Breast epithelium (tissue), 4 donors: ENCODE results near the gene GBF1. TPM values are rescaled to one million over a fixed set of nuclear protein-coding genes. Genes with fewer than 3 reads are reported as not detected.

Source experiments
- DNase-seq, 2 donors: peaks; one replicate each; pipeline ENCODE4 v3.0.0-alpha.2; 2019; ENCODE audit warnings: low spot score in 2 of 2
- H3K27ac ChIP-seq, 2 donors: fragments of 200-600 bp; sonication (generic) in 1 of 2; one replicate each; pipeline ENCODE4 v1.5.1; 2016 to 2019; ENCODE audit warnings: mild to moderate bottlenecking in 1 of 2
- H3K27me3 ChIP-seq, 2 donors: fragments of 200-600 bp; sonication (generic) in 1 of 2; one replicate each; pipeline versions ENCODE4 v1.5.1 to v1.6.0; 2017 to 2019; ENCODE audit warnings: control low read depth in 1 of 2, mild to moderate bottlenecking in 1 of 2
- H3K36me3 ChIP-seq: fragments of 200-600 bp; one replicate; pipeline ENCODE4 v1.5.1; 2019
- H3K4me1 ChIP-seq, 2 donors: fragments of 200-600 bp; sonication (generic); one replicate each; pipeline ENCODE4 v1.5.1; 2016 to 2019; ENCODE audit warnings: control low read depth in 1 of 2
- H3K4me3 ChIP-seq, 3 donors: fragments of 200-600 bp; sonication (generic); 1 replicate in 2 of 3; 2 replicates in 1 of 3; pipeline ENCODE4 v1.5.1; 2016 to 2019; ENCODE audit warnings: mild to moderate bottlenecking in 3 of 3, moderate library complexity in 2 of 3
- H3K9me3 ChIP-seq, 2 donors: fragments of 200-600 bp; sonication (generic) in 1 of 2; one replicate each; pipeline ENCODE4 v1.5.1; 2016 to 2019; ENCODE audit warnings: control low read depth in 1 of 2
- CTCF ChIP-seq, 3 donors: fragments of 450-650 bp; IDR thresholded peaks; one replicate each; pipeline ENCODE4 v1.5.1; 2016 to 2017; ENCODE audit warnings: antibody characterized with exemption in 3 of 3, mild to moderate bottlenecking in 3 of 3, moderate library complexity in 3 of 3
- POLR2A ChIP-seq: fragments of 450-650 bp; IDR thresholded peaks from one replicate; pipeline ENCODE4 v1.6.1; 2016; ENCODE audit warnings: antibody characterized with exemption, mild to moderate bottlenecking, moderate library complexity
- POLR2AphosphoS5 ChIP-seq, 3 donors: sonication (generic); formaldehyde crosslinking; IDR thresholded peaks; one replicate each; pipeline ENCODE4 v1.6.1; 2017; ENCODE audit warnings: antibody characterized with exemption in 3 of 3
- intact Hi-C: fragments of 100-400 bp; cut with DNase I; formaldehyde crosslinking; loops from one replicate; pipeline ENCODE4 v1.15.1; 2023; ENCODE audit warnings: low total_unique reads
- total RNA-seq, 3 donors: library from RNA; depleted of rRNA; stranded (reverse); fragments of >200 nt; gene quantifications; one replicate each; pipeline ENCODE4 v1.1.0, GENCODE V29; 2016

The GBF1 gene
- total RNA-seq, 3 donors from 2014 or later = 25.8 to 32.1 (median 25.9) TPM

GRCh38 chr10:102403115-102403514 is 157.8 kb downstream of the GBF1 start:
- TF ChIP-seq POLR2A (no peak), POLR2AphosphoS5 (IDR thresholded peaks at IDR 0.05) (no peak), CTCF (IDR thresholded peaks at IDR 0.05) (no peak)
- DNase-seq = no peak
- intact Hi-C loops = loop anchor here (10.0 kb wide), 1 partner anchor 248 kb away; the partner anchor contains the start of gene NOLC1
- peaks cover 0 to 9% of the 10 kb centered on the region in 2 donors for H3K27me3 ChIP-seq
- H3K36me3 ChIP-seq = no peaks in the 10 kb centered on the region
- no peak overlapping the region for H3K4me3 ChIP-seq
- peaks cover 0 to 4% of the 10 kb centered on the region in 2 donors for H3K4me1 ChIP-seq
- no peak overlapping the region for H3K27ac ChIP-seq
- H3K9me3 ChIP-seq = no peaks in the 10 kb centered on the region

GRCh38 chr10:102404361-102405107 is 159.2 kb downstream of the GBF1 start:
- H3K4me3 ChIP-seq = no peak overlapping the region
- TF ChIP-seq CTCF (IDR thresholded peaks at IDR 0.05) (no peak), POLR2AphosphoS5 (IDR thresholded peaks at IDR 0.05) (no peak), POLR2A (no peak)
- DNase-seq = no peak
- H3K36me3 ChIP-seq = no peaks in the 10 kb centered on the region
- H3K4me1 ChIP-seq = peaks cover 0 to 4% of the 10 kb centered on the region in 2 donors
- peaks cover 2 to 19% of the 10 kb centered on the region in 2 donors for H3K27me3 ChIP-seq
- intact Hi-C loops = loop anchor here (10.0 kb wide), 1 partner anchor 250 kb away; the partner anchor contains the start of gene NOLC1
- no peak overlapping the region for H3K27ac ChIP-seq
- H3K9me3 ChIP-seq = no peaks in the 10 kb centered on the region

- intact Hi-C loops = loop anchor here (10.0 kb wide), 1 partner anchor 250 kb away; the partner anchor contains the start of gene NOLC1
- H3K27me3 ChIP-seq = peaks cover 2 to 25% of the 10 kb centered on the region in 2 donors
- no peaks in the 10 kb centered on the region for H3K36me3 ChIP-seq
- H3K4me3 ChIP-seq = no peak overlapping the region
- H3K9me3 ChIP-seq = no peaks in the 10 kb centered on the region
- TF ChIP-seq POLR2A = no peak
- no peak for TF ChIP-seq CTCF (IDR thresholded peaks at IDR 0.05)
- no peak for TF ChIP-seq POLR2AphosphoS5 (IDR thresholded peaks at IDR 0.05)
- no peaks in the 10 kb centered on the region for H3K4me1 ChIP-seq
- no peak overlapping the region for H3K27ac ChIP-seq
- no peak for DNase-seq
Observed at GRCh38 chr10:102405108-102405571, 159.8 kb downstream of the GBF1 start.

- Histone ChIP-seq H3K4me3 (no peak overlapping the region), H3K9me3 (no peaks in the 10 kb centered on the region), H3K4me1 (no peaks in the 10 kb centered on the region), H3K27me3 (peaks cover 2 to 30% of the 10 kb centered on the region in 2 donors), H3K27ac (no peak overlapping the region), H3K36me3 (no peaks in the 10 kb centered on the region)
- intact Hi-C loops = loop anchor here (10.0 kb wide), 1 partner anchor 251 kb away; the partner anchor contains the start of gene NOLC1
- DNase-seq = no peak
- TF ChIP-seq POLR2AphosphoS5 (IDR thresholded peaks at IDR 0.05) (no peak), POLR2A (no peak), CTCF (IDR thresholded peaks at IDR 0.05) (no peak)
Observed at GRCh38 chr10:102405632-102406031, 160.3 kb downstream of the GBF1 start.

- Histone ChIP-seq H3K36me3 (no peaks in the 10 kb centered on the region), H3K27ac (no peak overlapping the region), H3K4me1 (no peaks in the 10 kb centered on the region), H3K4me3 (no peak overlapping the region), H3K9me3 (no peaks in the 10 kb centered on the region), H3K27me3 (peaks cover 2 to 41% of the 10 kb centered on the region in 2 donors)
- no peak for DNase-seq
- intact Hi-C loops = loop anchor here (10.0 kb wide), 1 partner anchor 252 kb away; the partner anchor contains the start of gene NOLC1
- TF ChIP-seq CTCF (IDR thresholded peaks at IDR 0.05) = no peak
- TF ChIP-seq POLR2AphosphoS5 (IDR thresholded peaks at IDR 0.05) = no peak
- no peak for TF ChIP-seq POLR2A
Observed at GRCh38 chr10:102406815-102407214, 161.5 kb downstream of the GBF1 start.
